Neural cell (in vitro differentiated cells): ENCODE results near the gene SSTR5. TPM values are rescaled to one million over a fixed set of nuclear protein-coding genes. Genes with fewer than 3 reads are reported as not detected.

ENCODE experiments used
- H2AFZ ChIP-seq: fragments of 200-600, 300-800 bp; sonication (generic), shearing (Covaris generic); 2 replicates; pipeline ENCODE4 v1.6.0; 2014; ENCODE audit warnings: low read depth, mild to moderate bottlenecking, antibody characterized with exemption, low read length, moderate library complexity
- H3F3A ChIP-seq: fragments of 200-600 bp; shearing (Covaris generic); 2 replicates; pipeline ENCODE4 v1.6.1; 2016; ENCODE audit warnings: mild to moderate bottlenecking, moderate library complexity, mixed read lengths, antibody characterized with exemption, low read length; ENCODE audit not compliant: insufficient read depth, poor library complexity, severe bottlenecking
- H3K27ac ChIP-seq: fragments of 200-600, 300-800 bp; sonication (generic), shearing (Covaris generic); 2 replicates; pipeline ENCODE4 v1.5.1; 2014; ENCODE audit warnings: mild to moderate bottlenecking, low read length, moderate library complexity
- H3K27me3 ChIP-seq: fragments of 300-800, 200-600 bp; sonication (generic), shearing (Covaris generic); 2 replicates; pipeline ENCODE4 v1.6.0; 2014; ENCODE audit warnings: mild to moderate bottlenecking, low read depth, low read length, moderate library complexity; ENCODE audit not compliant: insufficient read depth
- H3K36me3 ChIP-seq: fragments of 300-800, 200-600 bp; sonication (generic), shearing (Covaris generic); 2 replicates; pipeline ENCODE4 v1.5.1; 2014; ENCODE audit warnings: mild to moderate bottlenecking, antibody characterized with exemption, low read length, moderate library complexity; ENCODE audit not compliant: insufficient read depth
- H3K4me2 ChIP-seq: fragments of 300-800, 200-600 bp; sonication (generic), shearing (Covaris generic); 2 replicates; pipeline ENCODE4 v1.6.0; 2014; ENCODE audit warnings: mild to moderate bottlenecking, low read length
- H3K4me3 ChIP-seq: fragments of 300-800, 200-600 bp; sonication (generic), shearing (Covaris generic); 2 replicates; pipeline ENCODE4 v1.5.1; 2014; ENCODE audit warnings: mild to moderate bottlenecking, low read length, moderate library complexity
- H3K79me2 ChIP-seq: fragments of 200-600 bp; shearing (Covaris generic); replicated peaks from 2 replicates; pipeline ENCODE4 v1.6.0; 2014; ENCODE audit warnings: mild to moderate bottlenecking, low read length, moderate library complexity; ENCODE audit not compliant: insufficient read depth
- H3K9ac ChIP-seq: fragments of 300-800, 200-600 bp; sonication (generic), shearing (Covaris generic); 2 replicates; pipeline ENCODE4 v1.6.1; 2016; ENCODE audit warnings: mild to moderate bottlenecking, low read length, mixed read lengths
- H3K9me2 ChIP-seq: fragments of 200-600 bp; shearing (Covaris generic); 2 replicates; pipeline ENCODE4 v1.6.1; 2016; ENCODE audit warnings: mild to moderate bottlenecking, low read length, mixed read lengths; ENCODE audit not compliant: insufficient read depth
- H3K9me3 ChIP-seq: fragments of 200-600, 300-800 bp; sonication (generic), shearing (Covaris generic); 2 replicates; pipeline ENCODE4 v1.6.1; 2016; ENCODE audit warnings: mild to moderate bottlenecking, mixed run types, low read length, moderate library complexity, mixed read lengths
- H4K20me1 ChIP-seq: fragments of 200-600 bp; shearing (Covaris generic); 2 replicates; pipeline ENCODE4 v1.6.1; 2016; ENCODE audit warnings: mild to moderate bottlenecking, mixed run types; ENCODE audit not compliant: insufficient read depth
- EP300 ChIP-seq: fragments of 450-650 bp; conservative IDR thresholded peaks from 2 replicates; pipeline ENCODE4 v1.6.1; 2014; ENCODE audit warnings: antibody characterized with exemption, mild to moderate bottlenecking, moderate library complexity; ENCODE audit not compliant: poor library complexity, severe bottlenecking
- EZH2 ChIP-seq: fragments of 200-600, 300-800 bp; shearing (Covaris generic), sonication (generic); IDR thresholded peaks from 2 replicates; pipeline ENCODE4 v1.6.1; 2014; ENCODE audit warnings: antibody characterized with exemption, low read length, borderline replicate concordance, mild to moderate bottlenecking; ENCODE audit not compliant: insufficient read depth, poor library complexity, severe bottlenecking
- POLR2AphosphoS5 ChIP-seq: IDR thresholded peaks from 2 replicates; pipeline ENCODE4 v1.6.1; 2012
- RAD21 ChIP-seq: fragments of 450-650 bp; conservative IDR thresholded peaks from 2 replicates; pipeline ENCODE4 v1.6.1; 2014; ENCODE audit warnings: antibody characterized with exemption, mild to moderate bottlenecking, moderate library complexity
- polyA plus RNA-seq: library from polyadenylated mRNA; depleted of rRNA; stranded (reverse); fragments of >200 nt; gene quantifications from 2 replicates; pipeline ENCODE4 v1.2.3, GENCODE V29; 2014
- TF ChIP-seq, protein P1 (sequence below): IDR thresholded peaks from 2 replicates; pipeline ENCODE4 v1.6.1; 2012; ENCODE audit warnings: borderline replicate concordance

The SSTR5 gene
- polyA plus RNA-seq, 1 donor from 2014 or later, result not detected

DNA sequence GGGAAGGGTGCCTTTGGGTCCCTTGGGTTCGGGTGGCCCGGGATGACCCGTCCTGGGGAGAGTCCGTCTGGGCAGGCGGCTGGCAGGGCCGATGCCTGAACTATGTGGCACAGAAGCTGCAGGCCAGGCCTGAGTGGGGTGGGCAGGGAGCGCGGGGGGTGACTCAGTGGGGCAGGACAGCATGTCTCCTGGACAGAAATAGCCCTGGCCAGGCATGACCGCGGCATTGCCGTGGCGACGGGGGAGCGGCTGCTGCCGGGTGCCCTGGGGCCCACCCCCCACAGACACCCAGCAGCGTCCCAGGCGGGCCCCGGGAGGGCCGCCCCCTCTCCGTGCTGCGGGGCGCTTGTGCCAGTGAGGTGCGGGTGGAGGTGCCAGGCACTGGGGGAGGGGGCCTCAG, 25.3 kb downstream of the SSTR5 start:
- no peak overlapping the region for H3K4me3 ChIP-seq
- H3K27me3 ChIP-seq, result no peaks in the 10 kb centered on the region
- H3K4me2 ChIP-seq, result no peak overlapping the region
- no peak overlapping the region for H2AFZ ChIP-seq
- no peaks in the 10 kb centered on the region for H4K20me1 ChIP-seq
- no peaks in the 10 kb centered on the region for H3K9me3 ChIP-seq
- H3K9ac ChIP-seq, result peak overlapping the region; percentile 38
- no peaks in the 10 kb centered on the region for H3K9me2 ChIP-seq
- no peak for TF ChIP-seq EZH2
- TF ChIP-seq, protein P1, sequence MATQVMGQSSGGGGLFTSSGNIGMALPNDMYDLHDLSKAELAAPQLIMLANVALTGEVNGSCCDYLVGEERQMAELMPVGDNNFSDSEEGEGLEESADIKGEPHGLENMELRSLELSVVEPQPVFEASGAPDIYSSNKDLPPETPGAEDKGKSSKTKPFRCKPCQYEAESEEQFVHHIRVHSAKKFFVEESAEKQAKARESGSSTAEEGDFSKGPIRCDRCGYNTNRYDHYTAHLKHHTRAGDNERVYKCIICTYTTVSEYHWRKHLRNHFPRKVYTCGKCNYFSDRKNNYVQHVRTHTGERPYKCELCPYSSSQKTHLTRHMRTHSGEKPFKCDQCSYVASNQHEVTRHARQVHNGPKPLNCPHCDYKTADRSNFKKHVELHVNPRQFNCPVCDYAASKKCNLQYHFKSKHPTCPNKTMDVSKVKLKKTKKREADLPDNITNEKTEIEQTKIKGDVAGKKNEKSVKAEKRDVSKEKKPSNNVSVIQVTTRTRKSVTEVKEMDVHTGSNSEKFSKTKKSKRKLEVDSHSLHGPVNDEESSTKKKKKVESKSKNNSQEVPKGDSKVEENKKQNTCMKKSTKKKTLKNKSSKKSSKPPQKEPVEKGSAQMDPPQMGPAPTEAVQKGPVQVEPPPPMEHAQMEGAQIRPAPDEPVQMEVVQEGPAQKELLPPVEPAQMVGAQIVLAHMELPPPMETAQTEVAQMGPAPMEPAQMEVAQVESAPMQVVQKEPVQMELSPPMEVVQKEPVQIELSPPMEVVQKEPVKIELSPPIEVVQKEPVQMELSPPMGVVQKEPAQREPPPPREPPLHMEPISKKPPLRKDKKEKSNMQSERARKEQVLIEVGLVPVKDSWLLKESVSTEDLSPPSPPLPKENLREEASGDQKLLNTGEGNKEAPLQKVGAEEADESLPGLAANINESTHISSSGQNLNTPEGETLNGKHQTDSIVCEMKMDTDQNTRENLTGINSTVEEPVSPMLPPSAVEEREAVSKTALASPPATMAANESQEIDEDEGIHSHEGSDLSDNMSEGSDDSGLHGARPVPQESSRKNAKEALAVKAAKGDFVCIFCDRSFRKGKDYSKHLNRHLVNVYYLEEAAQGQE, result no peak
- no peaks in the 10 kb centered on the region for H3K36me3 ChIP-seq
- no peaks in the 10 kb centered on the region for H3K79me2 ChIP-seq
- H3K27ac ChIP-seq, result peak overlapping the region; percentile 42
- H3F3A ChIP-seq, result no peaks in the 10 kb centered on the region

DNA sequence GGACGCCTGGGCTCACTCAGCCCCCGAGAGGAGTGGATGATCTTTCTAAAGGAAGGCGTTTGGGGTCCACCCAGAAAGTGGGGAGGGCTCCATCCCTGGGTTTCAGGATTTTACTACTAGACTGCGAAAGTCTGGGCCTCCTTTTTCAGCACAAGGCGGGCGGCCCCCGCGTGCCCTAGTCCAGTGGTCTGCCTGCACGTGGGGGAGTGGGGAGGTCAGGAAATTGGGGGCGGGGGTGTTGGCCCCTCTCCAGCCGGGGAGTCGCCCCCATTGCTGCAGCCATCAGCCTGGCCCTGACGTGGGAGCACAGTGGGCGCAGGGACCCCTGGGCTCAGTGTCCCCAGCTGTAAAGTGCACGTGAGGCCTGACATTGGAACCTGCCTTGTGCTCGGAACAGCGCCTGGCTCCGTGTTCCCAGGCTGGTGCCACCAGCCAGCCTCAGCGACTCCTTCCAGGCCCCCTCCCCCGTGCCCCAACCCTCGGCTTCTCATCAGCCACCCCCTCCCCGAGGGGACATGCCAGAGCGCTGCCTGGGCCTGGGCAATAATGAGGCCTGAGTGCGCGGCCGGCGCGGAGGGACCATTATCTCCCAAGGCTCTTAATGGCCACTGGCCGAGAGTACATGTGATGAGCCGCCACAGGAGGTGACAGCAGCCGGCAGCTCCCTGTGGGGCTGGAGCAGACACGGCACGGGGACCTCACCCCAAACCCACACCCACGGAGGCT, 25.9 kb downstream of the SSTR5 start:
- Histone ChIP-seq H3K4me2 (no peak overlapping the region), H3K36me3 (no peaks in the 10 kb centered on the region), H3K9me2 (no peaks in the 10 kb centered on the region), H3K79me2 (no peaks in the 10 kb centered on the region), H3K9me3 (no peaks in the 10 kb centered on the region), H3K27me3 (no peaks in the 10 kb centered on the region), H3K9ac (peak overlapping the region; percentile 38), H3K27ac (peak overlapping the region; percentile 52), H3K4me3 (no peak overlapping the region), H4K20me1 (no peaks in the 10 kb centered on the region), H2AFZ (no peak overlapping the region), H3F3A (no peaks in the 10 kb centered on the region)
- TF ChIP-seq EP300 (peak; percentile 12), POLR2AphosphoS5 (peak; percentile 52), RAD21 (no peak)
- TF ChIP-seq, protein P1, result no peak
